HCT116 (cell line): ENCODE results near the gene LMAN1L. TPM values are rescaled to one million over a fixed set of nuclear protein-coding genes. Genes with fewer than 3 reads are reported as not detected.

Experiments used
- ATAC-seq: fragments of 200-7000 bp; cut with Tn5 transposase; 2 replicates; pipeline ENCODE4 v1.9.1; 2020; ENCODE audit warnings: mild to moderate bottlenecking, moderate library complexity
- BruUV-seq: library from RNA; stranded (reverse); fragments of 400-500 nt; replicated peaks from 2 replicates; lab custom pipeline; 2021; lab: Mats Ljungman, UMichigan
- CTCF ChIA-PET: fragments of 300-600 bp; sonication (Branson Sonifier 250); formaldehyde crosslinking; loops from one replicate; lab custom pipeline; 2021; ENCODE audit warnings: antibody characterized with exemption; lab: Charles Lee
- POLR2A ChIA-PET: fragments of 300-600, 350-600 bp; sonication (Branson Sonifier 250); formaldehyde crosslinking; loops from one replicate; lab custom pipeline; 2021; ENCODE audit warnings: antibody characterized with exemption; lab: Charles Lee
- RAD21 ChIA-PET, 2 experiments: fragments of 300-600 bp; sonication (Branson Sonifier 250); formaldehyde crosslinking; loops; one replicate each; lab custom pipeline; 2023; ENCODE audit warnings: low total read pairs in 2 of 2; ENCODE audit not compliant: uncharacterized antibody in 2 of 2, unreplicated experiment in 2 of 2, low non-redundant PET in 1 of 2; lab: Charles Lee
- DNase-seq: peaks from one replicate; pipeline ENCODE4 v3.0.0-alpha.2; 2010; ENCODE audit warnings: low read depth, low spot score
- H2AFZ ChIP-seq: fragments of 200-600 bp; shearing (Covaris generic), sonication (generic); 2 replicates; pipeline ENCODE4 v1.6.1; 2017; ENCODE audit warnings: low read depth, mixed run types, mixed read lengths, antibody characterized with exemption, low read length; ENCODE audit not compliant: poor library complexity, severe bottlenecking
- H3K27ac ChIP-seq: 2 replicates; pipeline ENCODE4 v1.5.1; 2012; ENCODE audit warnings: low read depth, low read length
- H3K27me3 ChIP-seq: fragments of 200-600 bp; sonication (generic); 2 replicates; pipeline ENCODE4 v1.6.1; 2016; ENCODE audit warnings: mixed run types, low read length, mixed read lengths; ENCODE audit not compliant: insufficient read depth
- H3K36me3 ChIP-seq, 2 experiments: fragments of 200-500 bp in 1 of 2; fragments of 200-600 bp in 1 of 2; sonication (Bioruptor generic) in 1 of 2; sonication (generic) in 1 of 2; 2 replicates each; pipeline versions ENCODE4 v1.5.1 to v1.6.1; 2014 to 2016; ENCODE audit warnings: low read length in 2 of 2, inconsistent platforms in 1 of 2, mixed read lengths in 1 of 2, mixed run types in 1 of 2; ENCODE audit not compliant: insufficient read depth in 2 of 2, control insufficient read depth in 1 of 2
- H3K4me1 ChIP-seq, 2 experiments: fragments of 200-600 bp in 1 of 2; sonication (generic) in 1 of 2; 2 replicates each; pipeline versions ENCODE4 v1.5.1 to v1.6.1; 2012 to 2017; ENCODE audit warnings: low read length in 2 of 2, inconsistent platforms in 1 of 2, mild to moderate bottlenecking in 1 of 2, mixed read lengths in 1 of 2, mixed run types in 1 of 2, moderate library complexity in 1 of 2; ENCODE audit not compliant: insufficient read depth in 2 of 2, control insufficient read depth in 1 of 2
- H3K4me2 ChIP-seq: fragments of 200-600 bp; sonication (generic); 2 replicates; pipeline ENCODE4 v1.6.1; 2017; ENCODE audit warnings: mixed run types, low read length, mixed read lengths
- H3K4me3 ChIP-seq, 2 experiments: fragments of 200-600 bp in 1 of 2; sonication (generic) in 1 of 2; replicated peaks in 1 of 2; 2 replicates each; pipeline ENCODE4 v1.5.1; 2011 to 2016; ENCODE audit warnings: low read length in 2 of 2, control low read depth in 1 of 2, low read depth in 1 of 2, mild to moderate bottlenecking in 1 of 2, mixed read lengths in 1 of 2, mixed run types in 1 of 2
- H3K79me2 ChIP-seq: fragments of 200-600 bp; sonication (generic); 2 replicates; pipeline ENCODE4 v1.6.1; 2017; ENCODE audit warnings: mild to moderate bottlenecking, mixed run types, low read length, moderate library complexity, mixed read lengths; ENCODE audit not compliant: insufficient read depth
- H3K9ac ChIP-seq: fragments of 200-600 bp; sonication (generic); 2 replicates; pipeline ENCODE4 v1.6.1; 2016; ENCODE audit warnings: low read length, mixed read lengths
- H3K9me2 ChIP-seq: fragments of 200-600 bp; sonication (generic), shearing (Covaris generic); 2 replicates; pipeline ENCODE4 v1.6.1; 2017; ENCODE audit warnings: mixed run types, mild to moderate bottlenecking, moderate library complexity; ENCODE audit not compliant: insufficient read depth
- H3K9me3 ChIP-seq, 2 experiments: fragments of 200-500 bp in 1 of 2; fragments of 200-600 bp in 1 of 2; sonication (Bioruptor generic) in 1 of 2; sonication (generic) in 1 of 2; 2 replicates each; pipeline ENCODE4 v1.6.1; 2014 to 2017; ENCODE audit warnings: low read length in 2 of 2, mixed read lengths in 2 of 2, inconsistent platforms in 1 of 2, low read depth in 1 of 2, mild to moderate bottlenecking in 1 of 2, mixed run types in 1 of 2, moderate library complexity in 1 of 2; ENCODE audit not compliant: control insufficient read depth in 1 of 2, insufficient read depth in 1 of 2
- H4K20me1 ChIP-seq: fragments of 200-600 bp; sonication (generic), shearing (Covaris generic); 2 replicates; pipeline ENCODE4 v1.6.1; 2017; ENCODE audit warnings: mixed run types, mild to moderate bottlenecking, moderate library complexity; ENCODE audit not compliant: insufficient read depth
- CBX3 ChIP-seq: IDR thresholded peaks from 2 replicates; pipeline ENCODE4 v1.6.1; 2012; ENCODE audit warnings: low read depth
- JUND ChIP-seq: IDR thresholded peaks from 2 replicates; pipeline ENCODE4 v1.6.1; 2012
- POLR2A ChIP-seq: IDR thresholded peaks from 2 replicates; pipeline ENCODE4 v1.7.0; 2011; ENCODE audit warnings: borderline replicate concordance; ENCODE audit not compliant: insufficient read depth, insufficient read length; ENCODE audit errors: extremely low read depth
- POLR2AphosphoS5 ChIP-seq: IDR thresholded peaks from 2 replicates; pipeline ENCODE4 v1.6.1; 2011; ENCODE audit warnings: mild to moderate bottlenecking, low read depth, low read length, moderate library complexity
- RAD21 ChIP-seq: IDR thresholded peaks from 2 replicates; pipeline ENCODE4 v1.6.1; 2012; ENCODE audit warnings: low read depth, mild to moderate bottlenecking
- SP1 ChIP-seq: IDR thresholded peaks from 2 replicates; pipeline ENCODE4 v1.6.1; 2012; ENCODE audit warnings: low read depth
- intact Hi-C: fragments of 100-400 bp; cut with micrococcal nuclease; formaldehyde crosslinking; loops from 2 replicates; pipeline ENCODE4 v1.10.0; 2022
- total RNA-seq: library from RNA; stranded (reverse); gene quantifications from one replicate; pipeline ENCODE4 v1.2.1, GENCODE V29; 2021; ENCODE audit not compliant: unreplicated experiment
- TF ChIP-seq, protein P1 (sequence below), 3 experiments: fragments of 200-600 bp in 1 of 3; sonication (generic) in 1 of 3; IDR thresholded peaks in 2 of 3; conservative IDR thresholded peaks in 1 of 3; 2 replicates each; pipeline ENCODE4 v1.5.1; 2012 to 2017; ENCODE audit warnings: low read depth in 2 of 3, low read length in 2 of 3, antibody characterized with exemption in 1 of 3, borderline replicate concordance in 1 of 3, control low read depth in 1 of 3, mild to moderate bottlenecking in 1 of 3, mixed read lengths in 1 of 3, mixed run types in 1 of 3, moderate library complexity in 1 of 3; ENCODE audit not compliant: insufficient read depth in 1 of 3
- TF ChIP-seq, protein P2 (sequence below): IDR thresholded peaks from 2 replicates; pipeline ENCODE4 v1.6.1; 2011; ENCODE audit warnings: mild to moderate bottlenecking, low read length, moderate library complexity; ENCODE audit not compliant: insufficient replicate concordance; ENCODE audit errors: extremely low read depth

The LMAN1L gene
- total RNA-seq, 1 experiment from 2014 or later, result 0.17 TPM

DNA sequence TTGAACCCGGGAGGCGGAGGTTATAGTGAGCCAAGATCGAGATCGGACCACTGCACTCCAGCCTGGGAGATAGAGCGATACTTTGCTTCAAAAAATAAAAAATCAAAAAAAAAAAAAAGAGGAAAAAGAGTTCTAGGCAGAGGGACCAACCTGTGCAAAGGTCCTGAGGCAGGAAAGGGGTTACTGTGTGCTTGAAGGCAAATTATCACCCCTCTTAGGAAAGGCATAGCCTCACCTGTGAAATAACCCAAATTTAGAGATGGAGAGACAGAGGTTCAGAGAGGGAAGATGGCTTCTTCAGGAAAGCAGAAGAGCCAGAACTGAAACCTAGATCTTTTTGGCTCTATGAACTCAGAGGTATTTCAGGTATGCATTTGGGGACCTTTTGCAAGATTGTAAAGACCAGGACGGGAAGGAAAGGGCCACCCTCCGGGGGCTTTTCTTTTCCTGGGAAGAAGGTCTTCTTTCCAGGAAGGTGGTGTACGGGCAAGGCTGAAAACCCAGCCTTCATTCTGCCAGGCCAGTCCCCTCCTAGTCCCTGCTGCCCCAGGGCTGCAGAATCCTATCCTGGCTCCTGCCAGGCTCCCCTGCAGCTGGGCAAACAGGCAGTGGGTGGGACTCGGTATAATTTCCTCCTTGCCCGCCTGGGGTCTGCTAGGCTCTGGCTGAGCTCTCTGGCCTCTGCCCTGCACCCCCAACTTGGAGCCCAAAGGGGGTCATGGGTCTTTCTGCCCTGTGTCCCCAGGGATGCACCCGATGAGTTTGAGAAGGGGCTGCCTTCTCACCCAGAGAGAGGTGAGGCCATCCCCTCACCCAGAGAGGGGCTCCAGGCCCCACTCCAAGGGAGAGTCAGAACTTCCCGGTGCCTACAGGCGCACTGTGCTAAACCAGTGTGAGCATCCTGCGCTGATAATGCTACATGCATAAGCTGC lies 45.2 kb upstream of the LMAN1L start:
- no peak overlapping the region for H3K9ac ChIP-seq
- no TSS peak for BruUV-seq
- no peaks in the 10 kb centered on the region for H3K36me3 ChIP-seq
- no peaks in the 10 kb centered on the region for H3K9me3 ChIP-seq
- no peak overlapping the region for H3K27ac ChIP-seq
- ATAC-seq, result no peak
- H3K4me3 ChIP-seq, result no peak overlapping the region
- TF ChIP-seq, protein P1, sequence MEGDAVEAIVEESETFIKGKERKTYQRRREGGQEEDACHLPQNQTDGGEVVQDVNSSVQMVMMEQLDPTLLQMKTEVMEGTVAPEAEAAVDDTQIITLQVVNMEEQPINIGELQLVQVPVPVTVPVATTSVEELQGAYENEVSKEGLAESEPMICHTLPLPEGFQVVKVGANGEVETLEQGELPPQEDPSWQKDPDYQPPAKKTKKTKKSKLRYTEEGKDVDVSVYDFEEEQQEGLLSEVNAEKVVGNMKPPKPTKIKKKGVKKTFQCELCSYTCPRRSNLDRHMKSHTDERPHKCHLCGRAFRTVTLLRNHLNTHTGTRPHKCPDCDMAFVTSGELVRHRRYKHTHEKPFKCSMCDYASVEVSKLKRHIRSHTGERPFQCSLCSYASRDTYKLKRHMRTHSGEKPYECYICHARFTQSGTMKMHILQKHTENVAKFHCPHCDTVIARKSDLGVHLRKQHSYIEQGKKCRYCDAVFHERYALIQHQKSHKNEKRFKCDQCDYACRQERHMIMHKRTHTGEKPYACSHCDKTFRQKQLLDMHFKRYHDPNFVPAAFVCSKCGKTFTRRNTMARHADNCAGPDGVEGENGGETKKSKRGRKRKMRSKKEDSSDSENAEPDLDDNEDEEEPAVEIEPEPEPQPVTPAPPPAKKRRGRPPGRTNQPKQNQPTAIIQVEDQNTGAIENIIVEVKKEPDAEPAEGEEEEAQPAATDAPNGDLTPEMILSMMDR (IDR thresholded peaks at IDR 0.05 in 2 of 3, conservative IDR thresholded peaks at IDR 0.05 in 1 of 3; ENCODE audit: borderline replicate concordance in 1 of 3, insufficient read depth in 1 of 3, low read depth in 2 of 3, low read length in 2 of 3), result no peak
- no peak for TF ChIP-seq RAD21
- TF ChIP-seq, protein P2, sequence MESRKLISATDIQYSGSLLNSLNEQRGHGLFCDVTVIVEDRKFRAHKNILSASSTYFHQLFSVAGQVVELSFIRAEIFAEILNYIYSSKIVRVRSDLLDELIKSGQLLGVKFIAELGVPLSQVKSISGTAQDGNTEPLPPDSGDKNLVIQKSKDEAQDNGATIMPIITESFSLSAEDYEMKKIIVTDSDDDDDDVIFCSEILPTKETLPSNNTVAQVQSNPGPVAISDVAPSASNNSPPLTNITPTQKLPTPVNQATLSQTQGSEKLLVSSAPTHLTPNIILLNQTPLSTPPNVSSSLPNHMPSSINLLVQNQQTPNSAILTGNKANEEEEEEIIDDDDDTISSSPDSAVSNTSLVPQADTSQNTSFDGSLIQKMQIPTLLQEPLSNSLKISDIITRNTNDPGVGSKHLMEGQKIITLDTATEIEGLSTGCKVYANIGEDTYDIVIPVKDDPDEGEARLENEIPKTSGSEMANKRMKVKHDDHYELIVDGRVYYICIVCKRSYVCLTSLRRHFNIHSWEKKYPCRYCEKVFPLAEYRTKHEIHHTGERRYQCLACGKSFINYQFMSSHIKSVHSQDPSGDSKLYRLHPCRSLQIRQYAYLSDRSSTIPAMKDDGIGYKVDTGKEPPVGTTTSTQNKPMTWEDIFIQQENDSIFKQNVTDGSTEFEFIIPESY, result no peak
- no peak for TF ChIP-seq POLR2AphosphoS5
- no peak for TF ChIP-seq JUND
- no peak for TF ChIP-seq POLR2A
- TF ChIP-seq SP1, result no peak
- TF ChIP-seq CBX3, result no peak
- intact Hi-C loops, result loop anchor here (2.0 kb wide), 1 partner anchor 393 kb away; no protein-coding TSS in a partner anchor
- no peak for DNase-seq
- peaks cover 2 to 16% of the 10 kb centered on the region in 2 experiments; a peak in 3 of 4 replicates for H3K4me1 ChIP-seq
- no peaks in the 10 kb centered on the region for H3K9me2 ChIP-seq
- no peaks in the 10 kb centered on the region for H3K27me3 ChIP-seq
- POLR2A ChIA-PET, result interaction anchor here (1.6 to 2.5 kb wide), 2 partner anchors 8 to 133 kb away, joined by 6 to 14 read pairs; no protein-coding TSS in a partner anchor
- H3K4me2 ChIP-seq, result no peak overlapping the region
- H2AFZ ChIP-seq, result no peak overlapping the region
- RAD21 ChIA-PET, result interaction anchor here (1.8 kb wide), 3 partner anchors 133 to 136 kb away, joined by 9 to 13 read pairs (median 12); no protein-coding TSS in a partner anchor
- no peaks in the 10 kb centered on the region for H4K20me1 ChIP-seq
- CTCF ChIA-PET, result interaction anchor here (0.9 to 6.1 kb wide), 14 partner anchors 8 to 393 kb away, joined by 3 to 258 read pairs (median 10); partner anchors contain the start of gene CYP1A1
- no peaks in the 10 kb centered on the region for H3K79me2 ChIP-seq
